Naive thymus-derived CD4-positive, alpha-beta T cell (primary cell): ENCODE data around the gene TBX6. TPM values are rescaled to one million over a fixed set of nuclear protein-coding genes. Genes with fewer than 3 reads are reported as not detected.
"Not testable (repeated sequence)": the region's sequence is repeated elsewhere in the genome, so short reads cannot be mapped to it uniquely, and the experiment has no call there.

Source experiments
- ATAC-seq: fragments of 150-1000 bp; cut with Tn5 transposase; 2 replicates; pipeline ENCODE4 v1.10.0; 2021; ENCODE audit warnings: mild to moderate bottlenecking, moderate library complexity
- CTCF ChIA-PET: fragments of 350-600 bp; sonication (Branson Sonifier 250); formaldehyde crosslinking; loops from one replicate; lab custom pipeline; 2021; ENCODE audit warnings: antibody characterized with exemption; lab: Charles Lee
- POLR2A ChIA-PET: fragments of 350-600 bp; sonication (Branson Sonifier 250); formaldehyde crosslinking; loops from one replicate; lab custom pipeline; 2021; ENCODE audit warnings: antibody characterized with exemption, inconsistent platforms; lab: Charles Lee
- DNase-seq, 9 donors: peaks; one replicate each; pipeline versions ENCODE4 v3.0.0 to v3.0.0-alpha.2; 2020 to 2022; ENCODE audit warnings: mixed read lengths in 1 of 9
- H3K27ac ChIP-seq: one replicate; pipeline ENCODE4 v1.7.0; 2013; ENCODE audit warnings: mild to moderate bottlenecking, low read depth, low read length, moderate library complexity
- H3K27me3 ChIP-seq, 2 donors: one replicate each; pipeline ENCODE4 v1.7.0; 2013; ENCODE audit warnings: low read length in 2 of 2, mild to moderate bottlenecking in 2 of 2, moderate library complexity in 2 of 2; ENCODE audit not compliant: control insufficient read depth in 2 of 2, insufficient read depth in 2 of 2
- H3K36me3 ChIP-seq, 3 experiments: 1 replicate in 2 of 3; 2 replicates in 1 of 3; pipeline ENCODE4 v1.7.0; 2013; ENCODE audit warnings: low read length in 3 of 3, mild to moderate bottlenecking in 3 of 3, moderate library complexity in 1 of 3; ENCODE audit not compliant: insufficient read depth in 3 of 3, control insufficient read depth in 2 of 3
- H3K4me1 ChIP-seq, 2 donors: one replicate each; pipeline ENCODE4 v1.7.0; 2013; ENCODE audit warnings: low read length in 2 of 2, mild to moderate bottlenecking in 2 of 2, moderate library complexity in 1 of 2; ENCODE audit not compliant: control insufficient read depth in 2 of 2, insufficient read depth in 2 of 2
- H3K4me3 ChIP-seq: 2 replicates; pipeline ENCODE4 v1.7.0; 2013; ENCODE audit warnings: mild to moderate bottlenecking, low read length
- H3K9me3 ChIP-seq, 3 experiments: 1 replicate in 2 of 3; 2 replicates in 1 of 3; pipeline ENCODE4 v1.7.0; 2013; ENCODE audit warnings: low read length in 3 of 3; ENCODE audit not compliant: control insufficient read depth in 2 of 3
- H3K27ac Mint-ChIP-seq, 9 donors: one replicate each; pipeline ENCODE4 v1.8.0; 2020 to 2022; ENCODE audit warnings: mixed read lengths in 9 of 9, mild to moderate bottlenecking in 8 of 9, moderate library complexity in 5 of 9, inconsistent platforms in 2 of 9
- H3K27me3 Mint-ChIP-seq, 5 donors: one replicate each; pipeline ENCODE4 v1.8.0; 2021 to 2022; ENCODE audit warnings: mixed read lengths in 5 of 5, mild to moderate bottlenecking in 1 of 5
- H3K36me3 Mint-ChIP-seq, 5 donors: one replicate each; pipeline ENCODE4 v1.8.0; 2020 to 2022; ENCODE audit warnings: mixed read lengths in 5 of 5, mild to moderate bottlenecking in 3 of 5, inconsistent platforms in 1 of 5
- H3K4me1 Mint-ChIP-seq, 7 donors: one replicate each; pipeline ENCODE4 v1.8.0; 2020 to 2022; ENCODE audit warnings: mixed read lengths in 7 of 7, mild to moderate bottlenecking in 3 of 7, inconsistent platforms in 1 of 7
- H3K4me3 Mint-ChIP-seq, 10 donors: one replicate each; pipeline ENCODE4 v1.8.0; 2020 to 2022; ENCODE audit warnings: mild to moderate bottlenecking in 10 of 10, mixed read lengths in 10 of 10, moderate library complexity in 6 of 10, inconsistent platforms in 2 of 10
- H3K9me3 Mint-ChIP-seq, 11 donors: one replicate each; pipeline ENCODE4 v1.8.0; 2020 to 2022; ENCODE audit warnings: mixed read lengths in 11 of 11, mild to moderate bottlenecking in 4 of 11, inconsistent platforms in 1 of 11, moderate library complexity in 1 of 11
- intact Hi-C, 2 donors: fragments of 100-400 bp; cut with micrococcal nuclease; formaldehyde crosslinking; loops; one replicate each; pipeline ENCODE4 v1.15.1; 2023
- polyA plus RNA-seq, 2 donors: library from polyadenylated mRNA; unstranded; fragments of 300-500 nt; fragmentation: Illumina TruSeq; gene quantifications; one replicate each; pipeline ENCODE4 v1.2.3, GENCODE V29; 2021
- total RNA-seq, 6 experiments: library from RNA in 5 of 6; stranded (reverse) in 5 of 6; gene quantifications; 1 replicate in 5 of 6; 2 replicates in 1 of 6; pipeline ENCODE4 v1.2.3 and lab custom pipeline; 2021 to 2026

The TBX6 gene
- total and polyA plus RNA-seq, 7 experiments from 2014 or later = 0.38 to 3.3 (median 1.6) TPM; not detected in 1

DNA sequence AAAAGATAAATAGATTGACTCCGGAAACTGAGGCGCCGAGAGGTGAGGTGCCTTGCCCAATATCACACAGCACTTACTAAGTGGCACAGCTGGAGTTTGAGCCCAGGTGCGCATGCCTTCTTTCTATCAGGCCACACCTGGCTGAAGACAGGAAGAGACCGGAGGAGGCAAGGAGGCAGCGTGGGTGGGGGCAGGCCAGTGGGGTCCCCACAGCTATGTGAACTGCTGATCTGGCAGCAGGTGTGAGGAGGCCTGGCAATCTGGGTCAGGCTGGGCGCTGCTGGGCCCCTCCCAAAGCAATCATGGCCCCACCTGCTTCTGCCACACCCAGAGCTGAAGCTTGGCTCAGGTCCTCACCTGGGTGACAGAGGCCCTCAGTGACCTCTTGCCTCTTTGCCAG is 23.5 kb upstream of the TBX6 start:
- Histone ChIP-seq H3K27ac (no peak overlapping the region), H3K9me3 (no peaks in the 10 kb centered on the region), H3K36me3 (peaks cover 0 to 67% (median 9%) of the 10 kb centered on the region in 3 experiments), H3K4me3 (no peak overlapping the region), H3K27me3 (no peaks in the 10 kb centered on the region), H3K4me1 (no peaks in the 10 kb centered on the region)
- H3K36me3 Mint-ChIP-seq = peaks cover 0 to 26% (median 10%) of the 10 kb centered on the region in 5 donors
- no peak for DNase-seq
- peaks cover 0 to 3% (median 0%) of the 10 kb centered on the region in 11 donors for H3K9me3 Mint-ChIP-seq
- peaks cover 13 to 24% (median 22%) of the 10 kb centered on the region in 7 donors for H3K4me1 Mint-ChIP-seq
- POLR2A ChIA-PET = interaction anchor here (0.5 to 12.0 kb wide), 5 partner anchors 21 to 72 kb away, joined by 3 to 116 read pairs (median 3); partner anchors contain the start of genes CORO1A and TBX6
- no peaks in the 10 kb centered on the region for H3K27me3 Mint-ChIP-seq
- peak; percentile 12 for ATAC-seq
- peak overlapping the region in 4 of 10 donors; percentile 11 to 56 (median 28) for H3K4me3 Mint-ChIP-seq
- CTCF ChIA-PET = interaction anchor here (1.6 kb wide), 1 partner anchor 67 kb away, joined by 3 read pairs; no protein-coding TSS in a partner anchor
- H3K27ac Mint-ChIP-seq = peak overlapping the region in 5 of 9 donors; percentile 21 to 78 (median 41)
- intact Hi-C loops = no loop called here

DNA sequence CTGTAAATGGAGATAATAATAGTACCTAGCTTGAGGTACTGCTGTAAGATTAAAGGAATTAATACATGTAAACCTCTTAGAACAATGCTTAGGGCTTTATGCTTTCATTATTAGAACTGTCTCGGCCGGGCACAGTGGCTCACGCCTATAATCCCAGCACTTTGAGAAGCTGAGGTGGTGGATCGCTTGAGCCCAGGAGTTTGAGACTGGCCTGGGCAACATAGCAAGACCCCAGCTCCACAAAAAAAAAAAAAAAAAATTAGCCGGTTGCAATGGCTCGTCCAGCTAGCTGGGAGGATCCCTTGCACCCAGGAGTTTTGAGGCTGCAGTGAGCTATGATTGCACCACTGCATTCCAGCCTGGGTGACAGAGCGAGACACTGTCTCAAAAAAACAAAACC is 23.1 kb upstream of the TBX6 start:
- H3K4me1 ChIP-seq, DNase-seq, H3K27ac ChIP-seq, intact Hi-C loops, H3K9me3 ChIP-seq, H3K27me3 ChIP-seq, H3K27me3 Mint-ChIP-seq, H3K9me3 Mint-ChIP-seq, ATAC-seq, H3K4me3 ChIP-seq: not testable (repeated sequence)
- peaks cover 11 to 21% (median 18%) of the 10 kb centered on the region in 7 donors for H3K4me1 Mint-ChIP-seq
- ChIA-PET POLR2A (interaction anchor here (0.5 to 12.0 kb wide), 5 partner anchors 21 to 72 kb away, joined by 3 to 116 read pairs (median 3); partner anchors contain the start of genes CORO1A and TBX6), CTCF (interaction anchor here (0.6 to 1.6 kb wide), 2 partner anchors 23 to 67 kb away, joined by 3 read pairs; no protein-coding TSS in a partner anchor)
- H3K36me3 Mint-ChIP-seq = peaks cover 0 to 24% (median 10%) of the 10 kb centered on the region in 5 donors
- peak overlapping the region in 5 of 9 donors; percentile 28 to 78 (median 41) for H3K27ac Mint-ChIP-seq
- H3K4me3 Mint-ChIP-seq = peak overlapping the region in 4 of 10 donors; percentile 11 to 56 (median 28)
- H3K36me3 ChIP-seq = peaks cover 0 to 67% (median 9%) of the 10 kb centered on the region in 3 experiments

DNA sequence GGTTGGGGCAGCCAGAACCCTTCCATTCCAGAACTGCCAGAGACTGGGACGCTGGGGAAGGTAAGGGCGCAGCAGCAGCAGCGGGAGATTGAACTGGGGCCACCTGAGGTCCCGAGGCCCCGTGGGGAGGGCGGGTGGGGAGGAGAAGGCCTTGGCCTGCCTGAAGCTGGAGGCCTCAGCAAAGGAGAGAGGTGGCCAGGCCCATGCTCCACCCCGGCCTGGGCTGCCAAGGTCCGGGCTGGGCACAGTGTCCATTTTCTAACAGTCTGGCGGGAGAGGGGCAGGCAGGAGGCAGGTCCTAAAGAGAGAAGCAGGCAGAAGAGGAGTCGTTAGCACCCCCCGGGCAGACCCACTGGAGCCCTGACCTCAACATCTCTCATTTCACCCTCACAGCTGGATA is 22.7 kb upstream of the TBX6 start:
- ChIA-PET CTCF (interaction anchor here (0.6 to 1.6 kb wide), 2 partner anchors 24 to 68 kb away, joined by 3 read pairs; no protein-coding TSS in a partner anchor), POLR2A (interaction anchor here (1.2 to 12.0 kb wide), 3 partner anchors 23 to 70 kb away, joined by 3 to 116 read pairs (median 4); partner anchors contain the start of genes CORO1A and TBX6)
- no peak overlapping the region for H3K27ac ChIP-seq
- H3K4me3 ChIP-seq = no peak overlapping the region
- no peaks in the 10 kb centered on the region for H3K4me1 ChIP-seq
- DNase-seq = no peak
- no peak for ATAC-seq
- Mint-ChIP-seq H3K27ac (peak overlapping the region in 4 of 9 donors; percentile 32 to 59 (median 44)), H3K27me3 (no peaks in the 10 kb centered on the region), H3K4me3 (peak overlapping the region in 1 of 10 donors; percentile 39), H3K4me1 (peaks cover 10 to 18% (median 15%) of the 10 kb centered on the region in 7 donors), H3K36me3 (peaks cover 0 to 23% (median 8%) of the 10 kb centered on the region in 5 donors), H3K9me3 (peaks cover 0 to 3% (median 0%) of the 10 kb centered on the region in 11 donors)
- intact Hi-C loops = no loop called here
- H3K36me3 ChIP-seq = peaks cover 0 to 67% (median 9%) of the 10 kb centered on the region in 3 experiments
- H3K27me3 ChIP-seq = no peaks in the 10 kb centered on the region
- no peaks in the 10 kb centered on the region for H3K9me3 ChIP-seq

DNA sequence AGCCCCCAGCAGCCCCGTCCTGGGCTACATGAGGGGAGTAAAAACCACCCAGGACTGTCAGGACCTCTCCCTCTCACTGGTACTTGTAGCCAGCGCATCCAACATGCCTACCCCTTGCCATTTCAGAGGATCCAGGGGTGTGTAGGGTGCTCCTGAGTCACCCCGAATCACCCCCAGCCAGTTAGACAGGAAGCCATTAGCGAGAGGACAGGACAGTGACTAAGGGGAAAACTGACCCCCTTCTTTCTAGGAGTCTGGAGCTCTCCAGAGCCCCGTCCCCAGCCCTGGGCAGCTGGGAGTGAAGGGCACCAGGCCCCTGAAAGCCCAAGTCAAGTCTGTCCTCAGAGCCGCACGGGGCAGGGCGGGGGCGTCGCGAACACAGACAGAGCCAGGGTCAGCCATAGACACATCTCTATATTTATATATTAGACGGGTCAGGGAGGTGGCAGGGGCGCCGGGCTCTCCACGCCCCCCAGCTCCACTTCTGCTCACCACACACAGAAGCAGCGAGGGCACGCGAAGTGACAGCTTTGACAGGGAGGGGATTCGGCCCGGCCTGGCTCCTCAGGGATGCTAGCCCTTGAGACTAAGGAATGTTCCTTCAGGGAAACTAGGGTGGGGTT is 22.1 kb upstream of the TBX6 start:
- H3K36me3 Mint-ChIP-seq = peaks cover 0 to 19% (median 7%) of the 10 kb centered on the region in 5 donors
- CTCF ChIA-PET = no interaction called here
- Histone ChIP-seq H3K27me3 (no peaks in the 10 kb centered on the region), H3K4me1 (no peaks in the 10 kb centered on the region), H3K9me3 (no peaks in the 10 kb centered on the region), H3K4me3 (no peak overlapping the region), H3K36me3 (peaks cover 0 to 64% (median 9%) of the 10 kb centered on the region in 3 experiments), H3K27ac (no peak overlapping the region)
- H3K9me3 Mint-ChIP-seq = peaks cover 0 to 2% (median 0%) of the 10 kb centered on the region in 11 donors
- H3K4me3 Mint-ChIP-seq = peak overlapping the region in 1 of 10 donors; percentile 17
- intact Hi-C loops = no loop called here
- ATAC-seq = no peak
- peak overlapping the region in 4 of 9 donors; percentile 5 to 65 (median 44) for H3K27ac Mint-ChIP-seq
- peaks cover 6 to 15% (median 11%) of the 10 kb centered on the region in 7 donors for H3K4me1 Mint-ChIP-seq
- DNase-seq = no peak
- POLR2A ChIA-PET = interaction anchor here (1.0 to 12.0 kb wide), 3 partner anchors 23 to 71 kb away, joined by 3 to 116 read pairs (median 3); partner anchors contain the start of genes CORO1A and TBX6
- no peaks in the 10 kb centered on the region for H3K27me3 Mint-ChIP-seq

DNA sequence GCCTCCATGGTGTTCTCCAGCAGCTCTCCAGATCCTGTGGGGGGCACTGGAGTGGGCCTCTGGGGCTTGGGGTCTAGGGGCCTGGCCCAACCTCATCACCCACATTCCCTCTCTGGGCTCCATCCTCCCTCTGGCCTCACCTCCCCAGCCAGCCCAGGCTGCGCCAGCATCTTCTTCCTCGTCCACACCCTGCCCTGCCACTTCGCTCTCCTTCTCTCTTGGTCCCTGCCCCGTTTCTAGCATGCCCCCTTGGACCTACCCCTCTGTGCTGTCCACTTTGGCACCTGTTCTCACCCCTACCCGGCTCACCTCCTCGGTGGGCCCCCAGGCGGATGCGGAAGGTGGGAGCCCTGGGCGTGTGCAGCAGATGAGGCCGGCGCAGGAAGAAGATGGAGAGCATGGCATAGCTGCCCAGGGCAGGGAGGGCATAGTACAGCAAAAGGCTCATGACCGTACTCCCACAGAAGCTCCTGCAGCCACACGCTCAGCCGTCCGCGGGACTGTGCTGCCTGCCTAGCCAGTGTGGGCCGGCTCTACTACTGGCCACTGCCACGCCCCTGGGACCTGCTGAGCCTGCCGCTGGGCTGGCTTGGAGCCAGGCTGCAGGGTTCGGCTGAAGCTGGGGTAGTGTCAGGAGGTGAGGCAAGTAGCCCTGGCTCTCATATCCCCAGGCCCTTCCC is 21.4 kb upstream of the TBX6 start, which contains the start of gene GDPD3:
GDPD3 (minus strand) TSS at position 507 of the 680 bp plus-strand sequence; CDS start at position 448, 59 bp downstream.
- no peak within 1 kb of the TSS for H3K4me3 ChIP-seq
- no peaks in the 10 kb centered on the region for H3K4me1 ChIP-seq
- H3K36me3 ChIP-seq = peaks cover 0 to 64% (median 9%) of the 10 kb centered on the region in 3 experiments
- intact Hi-C loops = no loop called here
- Mint-ChIP-seq H3K36me3 (peaks cover 0 to 19% (median 7%) of the 10 kb centered on the region in 5 donors), H3K27me3 (no peaks in the 10 kb centered on the region), H3K4me3 (peak within 1 kb of the TSS in 1 of 10 donors; percentile 17), H3K27ac (peak within 1 kb of the TSS in 4 of 9 donors; percentile 5 to 65 (median 44)), H3K9me3 (peaks cover 0 to 2% (median 0%) of the 10 kb centered on the region in 11 donors), H3K4me1 (peaks cover 6 to 15% (median 11%) of the 10 kb centered on the region in 7 donors)
- no peaks in the 10 kb centered on the region for H3K9me3 ChIP-seq
- no peak for DNase-seq
- ChIA-PET CTCF (interaction anchor here (1.2 to 1.4 kb wide), 3 partner anchors 8 to 305 kb away, joined by 3 to 5 read pairs (median 3); no protein-coding TSS in a partner anchor), POLR2A (interaction anchor here (1.0 to 12.0 kb wide), 5 partner anchors 8 to 72 kb away, joined by 3 to 116 read pairs (median 4); partner anchors contain the start of gene CORO1A)
- H3K27ac ChIP-seq = no peak within 1 kb of the TSS
- peak; percentile 6 for ATAC-seq
- H3K27me3 ChIP-seq = no peaks in the 10 kb centered on the region
